H1 (cell line): Measurements from ENCODE around the gene IFT25.

ENCODE experiments used
- CHD2 ChIP-seq: IDR thresholded peaks from 2 replicates; pipeline ENCODE4 v1.6.1; 2012; ENCODE audit warnings: low read length, improper control_type of control experiment
- CTCF ChIP-seq, 3 experiments: IDR thresholded peaks; 1 replicate in 2 of 3; 2 replicates in 1 of 3; pipeline versions ENCODE4 v1.5.1 to v1.6.1; 2011; ENCODE audit warnings: low read length in 3 of 3, mild to moderate bottlenecking in 3 of 3, inconsistent platforms in 2 of 3, low read depth in 1 of 3, moderate library complexity in 1 of 3; ENCODE audit not compliant: insufficient read depth in 1 of 3; ENCODE audit errors: control extremely low read depth in 1 of 3
- EZH2 ChIP-seq: fragments of 200-600 bp; sonication (generic); IDR thresholded peaks from 2 replicates; pipeline ENCODE4 v1.7.1; 2012; ENCODE audit warnings: low read depth, mild to moderate bottlenecking, moderate library complexity, low read length, inconsistent platforms; ENCODE audit not compliant: severe bottlenecking
- HDAC6 ChIP-seq: IDR thresholded peaks from one replicate; pipeline ENCODE4 v1.7.1; 2012; ENCODE audit warnings: low read depth, mild to moderate bottlenecking, inconsistent platforms, low read length, moderate library complexity
- POLR2A ChIP-seq, 2 experiments: IDR thresholded peaks; 1 replicate in 1 of 2; 2 replicates in 1 of 2; pipeline ENCODE4 v1.6.1; 2011; ENCODE audit warnings: low read depth in 2 of 2, low read length in 2 of 2, mild to moderate bottlenecking in 2 of 2; ENCODE audit errors: control extremely low read depth in 1 of 2
- POLR2AphosphoS5 ChIP-seq: IDR thresholded peaks from 2 replicates; pipeline ENCODE4 v1.6.1; 2011; ENCODE audit warnings: low read depth, low read length
- RBBP5 ChIP-seq: IDR thresholded peaks from 2 replicates; pipeline ENCODE4 v1.7.1; 2012; ENCODE audit warnings: low read depth, mild to moderate bottlenecking, inconsistent platforms, low read length, moderate library complexity, borderline replicate concordance
- SP2 ChIP-seq: IDR thresholded peaks from 2 replicates; pipeline ENCODE4 v1.6.1; 2012; ENCODE audit warnings: mild to moderate bottlenecking, low read length, inconsistent platforms

- TF ChIP-seq POLR2A (IDR thresholded peaks at IDR 0.05; ENCODE audit: control extremely low read depth in 1 of 2, low read depth in 2 of 2, low read length in 2 of 2) (peak in 1 of 2 experiments; percentile 60; a peak in 2 of 3 replicates), CTCF (IDR thresholded peaks at IDR 0.05; ENCODE audit: control extremely low read depth in 1 of 3, insufficient read depth in 1 of 3, low read depth in 1 of 3, low read length in 3 of 3) (peak in 1 of 3 experiments; percentile 3; a peak in 2 of 4 replicates), RBBP5 (no peak), POLR2AphosphoS5 (0 out of 2 replicates have a peak, but pooled peaks have one; percentile 35), EZH2 (no peak), CHD2 (no peak), SP2 (no peak), HDAC6 (no peak)
Observed at GRCh38 chr1:53913352-53914033, 32.0 kb downstream of the IFT25 start.
